HG03025 (cell line): ENCODE results near the gene UGP2.
A peak's percentile ranks its signal among the peaks of the same experiment; 100 is the strongest.
"Not testable (repeated sequence)": the region's sequence is repeated elsewhere in the genome, so short reads cannot be mapped to it uniquely, and the experiment has no call there.

Experiments used
- ATAC-seq: cut with Tn5 transposase; IDR thresholded peaks from one replicate; pipeline ENCODE4 v1.9.1; 2021; ENCODE audit warnings: mild to moderate bottlenecking, moderate library complexity; ENCODE audit not compliant: unreplicated experiment, low FRiP score

The UGP2 gene

DNA sequence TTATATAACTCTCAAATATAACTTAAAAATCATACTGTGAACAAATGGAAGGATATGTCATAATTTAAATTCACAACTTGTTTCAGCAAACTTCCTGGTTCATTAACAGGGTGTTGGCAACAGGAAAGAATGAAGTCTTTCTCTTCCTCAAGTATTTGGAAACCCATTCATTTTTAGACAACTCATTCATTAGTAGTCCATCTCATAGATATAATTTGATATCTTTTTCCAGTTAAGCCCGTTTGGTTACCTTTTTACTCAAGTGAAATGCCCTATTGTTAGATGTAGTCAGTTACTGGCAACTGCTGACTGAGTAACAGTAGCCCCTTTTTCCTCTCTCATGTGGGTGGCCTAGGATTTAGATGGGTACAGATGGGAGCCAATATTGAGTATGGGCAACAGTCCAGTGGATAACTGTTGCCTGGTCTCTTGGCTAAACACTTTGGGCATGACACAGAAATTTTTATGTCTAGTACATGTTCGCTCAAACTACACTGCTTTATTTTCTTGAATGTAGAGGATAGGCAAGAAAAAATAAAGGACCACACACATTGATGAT lies 4.6 kb upstream of the UGP2 start:
- ATAC-seq: no peak

DNA sequence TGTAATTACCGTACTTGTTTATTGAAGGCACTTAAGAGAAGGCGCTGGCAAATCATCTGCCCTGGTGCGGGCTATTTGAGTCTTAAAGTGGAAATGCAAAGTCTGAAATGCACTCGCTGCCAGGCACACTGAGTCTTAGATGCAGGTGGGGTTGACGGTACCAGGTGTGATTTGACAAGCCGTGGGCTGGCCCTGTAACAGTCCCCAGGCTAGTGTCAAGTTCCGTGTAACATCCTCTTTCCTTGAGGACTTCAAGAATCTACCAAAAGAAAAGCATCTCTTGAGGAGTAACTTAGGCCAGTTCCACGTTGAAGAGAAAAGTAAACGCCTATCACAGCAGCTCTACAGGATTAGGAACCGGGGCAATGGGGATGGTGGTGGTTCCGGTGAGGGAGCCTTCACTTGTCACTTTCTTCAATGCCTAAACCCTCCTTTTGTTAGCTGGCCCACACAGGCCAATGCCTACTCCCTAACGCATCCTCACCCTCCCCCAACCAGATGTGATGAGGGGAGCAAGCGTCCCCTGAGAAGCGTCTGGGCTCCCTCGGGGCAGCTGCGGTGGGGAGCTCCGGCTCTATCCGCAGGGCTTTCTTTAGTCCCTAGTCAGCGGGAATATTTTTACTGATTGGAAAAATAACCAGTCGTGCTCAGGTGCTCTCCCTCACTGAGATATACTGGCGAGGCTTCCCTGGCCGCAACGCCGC lies 1.5 kb upstream of the UGP2 start:
- ATAC-seq: peak; percentile 24

- ATAC-seq: peak; percentile 94
Observed at GRCh38 chr2:63840785-63841253, 877 bp upstream of the UGP2 start.

DNA sequence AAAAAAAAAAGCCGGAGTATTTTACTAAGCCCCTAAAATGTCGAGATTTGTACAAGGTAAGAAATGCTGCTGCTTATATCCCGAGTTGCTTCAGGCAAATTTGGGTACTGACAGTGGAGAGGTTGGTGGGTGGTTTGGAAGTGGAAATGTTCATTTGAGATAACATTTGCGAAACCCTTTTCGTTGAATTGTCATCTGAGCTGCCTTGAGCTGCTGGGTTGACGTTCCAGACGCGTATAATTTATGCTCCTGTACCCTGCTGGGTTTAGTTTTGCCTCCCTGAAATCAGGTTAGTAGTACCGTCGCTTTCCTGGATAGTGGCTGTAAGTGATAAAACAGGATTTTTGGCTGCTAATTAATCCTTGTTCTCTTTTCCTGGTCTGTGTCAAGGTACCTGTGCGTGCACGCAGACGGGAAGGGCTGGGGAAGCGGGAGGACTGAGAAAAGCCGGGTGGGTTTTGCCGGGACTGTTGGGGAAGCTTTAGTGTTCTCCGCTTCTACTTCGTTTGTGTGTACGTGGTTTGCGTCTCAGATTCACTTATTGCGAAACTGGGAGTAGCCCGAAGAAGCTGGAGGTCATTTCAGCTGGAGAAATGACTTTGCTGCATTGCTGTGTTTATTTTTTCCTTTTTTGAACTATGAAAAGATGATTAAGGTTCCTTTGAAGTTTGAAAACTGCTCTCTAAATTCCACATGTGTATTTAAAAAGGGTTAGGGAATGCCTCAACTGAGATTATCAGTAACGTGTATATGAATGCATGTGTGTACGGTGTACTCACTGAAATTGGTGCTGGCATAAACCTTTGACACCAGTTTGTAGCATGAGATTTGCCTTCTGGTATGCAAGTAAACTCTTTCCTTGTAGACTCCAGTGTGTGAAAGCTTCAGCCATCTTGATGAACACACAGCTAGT lies 709 bp downstream of the UGP2 start:
- no peak for ATAC-seq

DNA sequence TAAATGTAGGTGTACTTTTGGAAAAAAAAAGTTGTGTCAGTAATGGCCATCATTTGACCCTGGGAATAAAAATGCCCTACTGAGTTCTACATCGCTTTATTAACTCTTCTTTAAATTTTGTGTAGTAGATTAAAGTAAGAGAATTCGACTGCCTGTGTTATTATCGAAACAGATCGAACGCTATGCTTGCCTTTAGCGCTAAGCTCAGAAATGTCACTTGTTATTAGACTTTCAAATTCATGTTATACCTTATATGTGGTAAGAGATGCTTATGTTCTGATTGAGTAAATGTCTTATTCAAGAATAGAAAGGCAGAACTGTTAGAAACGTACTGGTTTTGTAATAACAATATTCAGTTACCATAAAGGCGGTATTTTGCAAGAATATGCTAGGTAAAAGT lies 1.4 kb downstream of the UGP2 start:
- no peak for ATAC-seq

DNA sequence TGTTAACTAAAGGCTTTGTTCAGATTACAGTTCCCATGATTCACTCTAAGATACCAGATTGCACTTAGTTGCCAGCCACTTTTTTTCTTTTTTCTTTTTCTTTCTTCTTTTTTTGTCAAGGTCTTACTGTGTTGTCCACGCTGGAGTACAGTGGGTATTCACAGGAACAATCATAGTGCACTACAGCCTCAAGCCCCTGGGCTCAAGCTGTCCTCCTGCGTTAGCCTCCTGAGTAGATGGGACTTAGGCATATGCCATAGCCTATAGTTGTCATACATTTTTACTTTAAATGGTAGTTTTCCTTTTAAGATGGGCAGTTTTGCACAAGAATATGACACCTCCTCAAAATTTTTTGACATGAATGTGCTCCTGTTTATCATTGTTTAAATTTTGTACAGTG lies 2.1 kb downstream of the UGP2 start:
- ATAC-seq: no peak

DNA sequence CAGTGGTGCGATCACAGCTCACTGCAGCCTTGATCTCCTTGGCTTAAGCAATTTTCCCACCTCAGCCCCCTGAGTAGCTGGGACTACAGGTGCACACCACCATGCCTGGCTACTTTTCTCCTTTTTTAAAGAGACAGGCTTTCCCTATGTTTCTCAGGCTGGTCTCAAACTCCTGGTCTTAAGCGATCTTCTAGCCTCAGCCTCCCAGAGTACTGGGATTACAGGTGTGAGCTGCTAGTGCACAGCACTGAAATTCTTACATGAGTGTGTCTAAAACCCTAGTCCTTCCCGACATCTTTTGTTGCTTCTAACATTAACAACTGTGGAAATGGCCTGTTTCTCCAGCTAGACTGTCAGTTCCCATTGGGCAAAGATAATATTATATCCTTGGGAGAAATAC lies 2.9 kb downstream of the UGP2 start:
- no peak for ATAC-seq

GRCh38 chr2:63845866-63846265 lies 4.2 kb downstream of the UGP2 start:
- no peak for ATAC-seq

GRCh38 chr2:63846487-63846886 lies 4.8 kb downstream of the UGP2 start:
- ATAC-seq: no peak

DNA sequence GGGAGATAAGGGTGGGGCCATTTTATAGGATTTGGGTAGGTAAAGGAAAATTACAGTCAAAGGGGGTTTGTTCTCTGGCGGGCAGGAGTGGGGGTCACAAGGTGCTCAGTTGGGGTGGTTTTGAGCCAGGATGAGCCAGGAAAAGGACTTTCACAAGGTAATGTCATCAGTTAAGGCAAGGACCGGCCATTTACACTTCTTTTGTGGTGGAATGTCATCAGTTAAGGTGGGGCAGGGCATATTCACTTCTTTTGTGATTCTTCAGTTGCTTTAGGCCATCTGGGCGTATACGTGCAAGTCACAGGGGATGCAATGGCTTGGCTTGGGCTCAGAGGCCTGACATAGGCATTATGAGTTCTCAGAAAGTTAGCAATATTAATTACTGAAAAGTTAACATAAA lies 5.9 kb downstream of the UGP2 start:
- ATAC-seq: not testable (repeated sequence)

DNA sequence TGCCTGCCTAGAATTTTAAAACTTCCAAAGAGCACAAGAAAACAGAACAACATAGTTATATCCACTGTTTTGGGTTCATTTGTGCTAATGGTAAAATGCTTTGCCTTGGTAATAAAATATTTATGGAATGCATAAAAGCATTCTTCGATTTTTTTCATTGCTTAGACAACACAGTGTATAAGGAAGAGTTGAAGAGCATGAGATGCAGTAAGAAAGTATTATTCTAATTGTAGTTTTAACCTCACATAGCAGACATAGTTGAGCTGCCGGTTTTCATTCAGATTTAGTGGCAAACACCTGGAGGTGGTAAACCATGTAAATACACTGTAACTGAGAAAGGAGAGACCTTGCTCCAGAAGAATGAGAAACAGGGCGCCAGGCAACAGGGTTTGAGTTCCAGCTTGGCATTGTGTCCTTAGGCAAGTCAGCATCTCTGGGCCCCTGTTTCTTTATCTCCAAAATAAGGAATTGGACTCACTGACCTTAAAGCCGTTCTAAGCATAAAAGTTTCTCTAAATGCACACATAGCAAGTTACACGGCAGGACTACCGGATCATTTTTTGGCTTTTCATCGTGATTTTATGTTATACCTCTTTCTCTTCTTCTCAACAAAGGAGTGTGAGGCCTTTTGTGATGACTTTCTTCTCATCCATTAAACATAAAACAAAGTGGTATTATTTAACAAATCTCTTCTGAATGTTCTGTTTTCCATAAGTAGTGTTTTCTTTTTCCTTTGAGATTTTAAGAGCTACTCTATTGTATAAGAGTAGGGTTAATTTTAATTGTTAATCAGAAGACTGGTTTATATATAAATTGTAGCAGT lies 7.9 kb downstream of the UGP2 start:
- ATAC-seq: no peak

GRCh38 chr2:63850204-63850571 lies 8.5 kb downstream of the UGP2 start:
- ATAC-seq: no peak

GRCh38 chr2:63850649-63851048 lies 9.0 kb downstream of the UGP2 start:
- no peak for ATAC-seq

GRCh38 chr2:63851691-63852311 lies 10.1 kb downstream of the UGP2 start:
- ATAC-seq: no peak

DNA sequence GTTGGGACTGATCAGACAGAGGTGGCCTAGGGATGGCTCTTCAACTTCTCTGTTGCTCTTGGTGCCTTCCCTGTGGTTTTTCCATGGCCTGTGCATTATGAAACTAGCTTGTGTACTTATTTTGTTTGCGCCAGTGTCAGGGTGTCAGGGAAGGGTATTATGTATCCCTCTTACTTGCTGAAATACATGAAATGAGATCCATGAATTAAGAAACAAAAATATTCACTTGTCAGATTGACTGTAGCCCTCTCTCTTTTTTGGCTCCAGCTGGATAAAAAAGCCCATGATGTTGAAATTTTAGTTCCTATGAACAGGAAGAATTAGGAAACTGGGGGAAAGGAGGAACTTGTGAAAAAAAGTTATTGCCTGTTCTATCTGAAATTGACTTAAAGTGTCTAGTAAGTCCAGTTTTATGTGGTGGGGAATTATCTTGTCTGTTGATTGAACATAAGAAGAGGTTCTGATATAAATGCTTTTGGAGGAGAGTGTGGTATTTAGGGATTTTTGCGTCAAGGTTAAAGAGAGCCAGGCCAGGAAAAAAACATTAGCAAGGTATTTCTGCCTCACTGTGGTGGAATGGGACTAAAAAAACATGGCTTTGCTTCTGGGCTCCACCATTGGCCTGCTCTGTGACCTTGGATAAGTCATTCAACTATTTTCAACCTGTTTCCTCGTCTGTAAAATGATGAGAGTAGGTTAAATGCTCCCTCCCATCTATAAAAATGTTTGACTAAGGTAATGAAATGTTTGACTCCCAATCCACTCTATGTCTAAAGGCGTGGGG lies 12.0 kb downstream of the UGP2 start:
- no peak for ATAC-seq

DNA sequence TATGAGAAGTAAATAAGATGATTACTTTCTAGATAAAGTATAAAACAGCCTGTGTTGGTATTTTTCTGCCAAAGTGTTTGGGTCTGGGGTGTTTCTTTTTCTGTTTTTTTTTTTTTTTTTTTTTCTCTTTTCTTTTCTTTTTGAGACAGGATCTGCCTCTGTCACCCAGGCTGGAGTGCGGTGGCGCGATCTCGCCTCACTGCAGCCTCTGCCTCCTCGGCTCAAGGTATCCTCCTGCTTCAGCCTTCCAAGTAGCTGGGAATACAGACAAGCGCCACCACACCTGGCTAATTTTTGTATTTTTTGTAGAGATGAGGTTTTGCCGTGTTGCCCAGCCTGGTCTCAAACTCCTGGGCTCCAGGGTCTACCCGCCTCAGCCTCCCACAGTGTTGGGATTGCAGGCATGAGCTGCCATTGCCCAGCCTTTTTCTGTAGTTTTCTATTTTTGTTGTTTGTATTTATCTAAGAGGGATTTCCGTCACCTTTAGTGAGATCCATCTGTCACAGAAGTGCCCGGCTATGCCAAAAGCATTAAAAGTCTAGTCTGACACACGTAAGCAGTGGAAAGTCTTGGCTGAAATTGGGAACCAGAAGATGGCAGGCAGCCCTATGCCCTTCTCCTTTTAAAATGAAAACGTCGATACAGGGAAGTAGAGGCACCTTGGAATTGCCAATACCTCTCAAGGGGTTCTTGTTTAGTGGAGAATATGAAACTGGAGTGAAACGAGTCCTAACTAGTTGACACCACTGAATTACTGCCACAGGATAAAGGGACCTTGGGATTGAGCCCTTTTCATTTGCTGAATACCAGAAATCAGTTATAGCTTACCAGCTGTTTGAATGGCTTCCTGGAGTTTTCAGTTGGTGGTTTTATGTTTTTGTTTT lies 14.0 kb downstream of the UGP2 start:
- no peak for ATAC-seq

DNA sequence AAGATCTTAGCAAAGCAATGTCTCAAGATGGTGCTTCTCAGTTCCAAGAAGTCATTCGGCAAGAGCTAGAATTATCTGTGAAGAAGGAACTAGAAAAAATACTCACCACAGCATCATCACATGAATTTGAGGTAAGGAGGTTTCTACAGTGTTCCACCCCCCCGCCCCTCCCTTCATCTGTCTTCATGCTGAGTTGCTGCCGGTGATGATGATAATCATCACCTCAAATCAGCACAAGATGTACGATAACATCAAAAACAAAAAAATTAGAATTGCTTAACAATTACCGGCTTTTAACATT lies 14.6 kb downstream of the UGP2 start:
- no peak for ATAC-seq

DNA sequence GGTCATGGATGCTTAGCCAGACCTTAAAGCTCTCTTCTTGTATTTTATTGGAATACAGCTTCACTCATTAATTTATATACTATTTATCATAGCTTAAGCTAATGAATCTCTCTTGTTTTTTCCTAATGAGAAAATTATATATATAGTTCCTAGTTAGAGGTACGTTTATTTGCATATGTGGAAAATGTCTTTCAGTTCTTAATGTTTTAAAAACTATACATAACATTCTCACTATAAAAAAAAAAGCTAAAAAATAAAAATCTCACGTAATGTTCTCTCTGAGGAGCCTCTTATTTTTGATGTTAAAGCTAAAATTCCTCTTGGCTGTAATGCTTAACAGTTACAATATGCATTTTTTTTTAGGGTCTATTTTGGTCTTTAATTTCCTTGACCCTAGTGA lies 16.6 kb downstream of the UGP2 start:
- no peak for ATAC-seq
